CD4-positive, alpha-beta T cell treated with Interferon gamma for 1 hour (primary cell): Measurements from ENCODE around the gene IREB2.
"Not testable (repeated sequence)": the region's sequence is repeated elsewhere in the genome, so short reads cannot be mapped to it uniquely, and the experiment has no call there.

Experiments
- DNase-seq: peaks from one replicate; pipeline ENCODE4 v3.0.0-alpha.2; 2020

The IREB2 gene

DNA sequence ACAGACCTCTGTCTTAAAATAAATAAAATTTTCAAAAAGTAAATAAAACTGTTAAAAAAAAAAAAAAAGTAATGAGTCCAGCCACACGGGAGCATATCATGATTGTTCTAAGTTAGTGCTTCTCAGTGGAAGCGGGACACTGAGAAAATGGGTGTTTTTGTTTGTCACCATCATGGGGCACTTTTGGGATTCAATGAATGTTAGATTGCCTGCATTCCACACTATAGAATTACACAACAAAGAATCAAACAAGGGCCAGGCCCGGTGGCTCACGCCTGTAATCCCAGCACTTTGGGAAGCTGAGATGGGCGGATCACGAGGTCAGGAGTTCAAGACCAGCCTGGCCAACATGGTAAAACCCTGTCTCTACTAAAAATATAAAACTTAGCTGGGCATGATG is 3.3 kb upstream of the IREB2 start:
- not testable (repeated sequence) for DNase-seq

DNA sequence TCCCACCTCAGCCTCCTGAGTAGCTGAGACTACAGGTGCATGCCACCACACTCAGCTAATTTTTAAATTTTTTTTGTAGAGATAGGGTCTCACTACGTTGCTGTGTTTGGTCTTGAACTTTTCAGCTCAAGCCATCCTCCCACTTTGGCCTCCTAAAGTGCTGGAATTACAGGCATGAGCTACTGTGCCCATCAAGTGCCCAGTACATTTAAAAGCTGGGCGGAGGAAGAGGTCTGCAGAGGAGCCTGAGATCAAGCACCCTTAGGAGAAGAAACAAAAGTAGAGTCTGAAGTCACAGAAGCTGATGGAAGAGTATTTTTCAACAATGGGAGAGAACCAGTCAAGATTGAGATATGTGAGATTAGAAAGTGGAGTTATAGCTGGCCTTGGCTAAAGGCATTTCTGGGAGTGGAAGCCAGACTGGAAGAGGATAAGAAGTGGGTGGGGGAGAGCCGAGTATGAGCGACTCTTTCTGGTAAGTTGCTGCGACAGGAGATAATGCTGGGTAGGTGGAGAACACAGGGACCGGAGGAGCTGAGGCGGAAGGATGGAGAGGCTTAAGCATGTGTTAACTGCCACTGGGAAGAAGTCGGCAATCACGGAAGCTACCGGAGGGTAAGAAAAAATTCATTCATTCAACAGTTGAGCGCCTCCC is 782 bp upstream of the IREB2 start:
- no peak for DNase-seq

DNA sequence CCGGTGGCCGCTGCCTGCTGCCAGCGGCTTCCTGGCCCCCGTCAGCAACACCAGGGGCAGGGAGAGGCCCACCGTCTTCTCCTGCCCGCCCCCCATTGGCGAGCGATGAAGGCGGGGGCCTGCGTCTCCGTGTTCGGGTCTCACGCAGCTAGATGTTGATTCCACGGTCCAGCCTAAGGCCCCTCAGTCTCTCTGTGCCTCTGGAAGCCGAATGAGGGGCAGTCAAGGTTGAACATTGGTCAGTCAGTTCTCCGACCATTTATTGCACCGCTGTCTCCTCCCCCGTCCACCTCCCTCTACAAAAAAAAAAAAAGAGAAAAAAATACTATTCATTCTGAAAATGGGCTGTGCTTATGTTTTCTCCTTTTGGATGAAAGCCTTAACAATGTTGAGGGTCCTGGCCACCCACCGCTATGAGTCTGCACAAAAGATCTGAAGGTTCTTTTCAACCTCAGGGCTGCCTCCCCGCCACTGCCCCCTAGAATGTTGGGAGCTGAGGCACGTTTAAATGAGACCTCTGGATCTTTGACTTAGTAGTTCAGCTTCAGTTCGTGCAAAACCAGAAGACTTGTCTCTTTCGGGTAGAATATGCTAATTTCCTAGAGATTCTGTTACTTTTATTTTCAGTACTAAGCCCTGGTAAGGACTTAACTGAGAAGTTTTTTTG is 736 bp downstream of the IREB2 start:
- no peak for DNase-seq

DNA sequence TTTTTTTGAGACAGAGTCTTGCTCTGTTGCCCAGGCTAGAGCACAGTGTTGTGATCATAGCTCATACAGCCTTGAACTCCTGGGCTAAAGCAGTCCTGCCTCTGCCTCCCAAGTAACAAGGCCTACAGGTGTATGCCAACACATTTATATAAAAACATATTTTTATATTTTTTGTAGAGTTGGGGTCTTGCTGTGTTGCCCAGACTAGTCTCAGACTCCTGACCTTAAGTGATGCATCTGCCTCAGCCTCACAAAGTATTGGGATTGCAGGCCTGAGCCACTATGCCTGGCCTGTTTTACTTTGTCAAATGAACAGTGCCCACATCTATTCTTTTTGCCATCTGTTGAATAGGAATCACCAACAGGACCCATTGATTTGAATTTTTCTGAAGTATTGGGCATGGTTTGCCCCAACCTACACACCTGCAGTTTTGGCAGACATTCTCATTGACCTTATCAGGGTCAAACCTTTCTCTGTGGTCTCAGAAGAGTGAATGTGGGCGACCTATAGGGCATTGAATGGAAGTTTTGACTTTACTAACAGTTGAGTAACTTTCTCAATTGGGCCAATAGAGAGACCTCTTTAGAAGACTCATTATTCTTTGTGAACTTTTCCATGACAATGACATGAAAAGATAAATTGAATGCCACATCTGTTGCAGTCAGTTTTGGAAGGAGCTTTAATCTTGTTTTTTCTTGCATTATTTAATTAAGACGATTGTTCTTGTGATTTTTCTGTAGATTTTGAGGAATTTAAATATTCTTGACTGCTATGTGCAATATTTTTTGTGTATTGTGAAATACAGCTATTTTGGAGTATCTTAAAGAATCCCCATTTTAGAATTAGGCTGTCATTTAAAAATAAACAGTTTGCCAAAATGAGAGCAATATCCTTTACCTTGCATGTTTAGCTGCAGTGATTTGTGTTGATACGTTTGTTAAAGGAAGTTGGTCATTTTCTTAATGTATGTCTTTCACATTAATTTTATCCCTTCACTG is 2.7 kb downstream of the IREB2 start:
- DNase-seq = no peak

DNA sequence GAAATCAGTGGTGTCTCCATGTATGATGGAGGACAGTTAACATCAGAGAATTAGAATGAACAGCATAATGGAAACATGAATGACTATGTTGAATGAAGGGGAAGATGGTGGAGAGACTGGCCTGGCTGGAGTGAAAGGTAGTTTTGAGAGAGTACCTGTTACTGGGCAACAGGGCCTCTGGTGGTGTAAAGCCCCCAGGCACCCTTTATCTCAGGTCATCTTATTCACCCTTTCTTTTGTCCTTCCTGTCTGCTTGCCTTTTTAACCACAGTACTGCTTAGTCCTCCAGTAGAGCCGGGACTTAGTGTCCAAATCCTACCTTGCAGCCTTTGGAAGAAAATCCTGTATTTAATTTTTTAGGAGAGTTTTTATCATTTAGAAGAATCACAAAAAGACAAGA is 6.2 kb downstream of the IREB2 start:
- DNase-seq = no peak

DNA sequence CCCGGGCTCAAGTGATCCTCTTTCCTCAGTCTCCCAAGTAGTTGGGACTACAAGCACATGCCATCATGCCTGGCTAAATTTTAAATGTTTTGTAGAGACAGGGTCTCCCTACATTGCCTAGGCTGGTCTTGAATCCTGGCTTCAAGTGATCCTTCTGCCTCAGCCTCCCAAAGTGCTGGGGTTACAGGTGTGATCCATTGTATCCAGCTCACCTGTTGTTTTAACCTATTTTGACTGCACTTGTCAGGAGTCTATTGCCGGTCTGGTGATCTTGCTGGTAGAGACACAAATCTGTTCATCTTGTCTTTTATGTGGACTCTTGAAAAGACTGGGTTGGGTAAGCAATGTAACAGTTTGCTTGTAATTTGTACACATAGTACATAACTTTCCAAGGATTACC is 7.9 kb downstream of the IREB2 start:
- no peak for DNase-seq

DNA sequence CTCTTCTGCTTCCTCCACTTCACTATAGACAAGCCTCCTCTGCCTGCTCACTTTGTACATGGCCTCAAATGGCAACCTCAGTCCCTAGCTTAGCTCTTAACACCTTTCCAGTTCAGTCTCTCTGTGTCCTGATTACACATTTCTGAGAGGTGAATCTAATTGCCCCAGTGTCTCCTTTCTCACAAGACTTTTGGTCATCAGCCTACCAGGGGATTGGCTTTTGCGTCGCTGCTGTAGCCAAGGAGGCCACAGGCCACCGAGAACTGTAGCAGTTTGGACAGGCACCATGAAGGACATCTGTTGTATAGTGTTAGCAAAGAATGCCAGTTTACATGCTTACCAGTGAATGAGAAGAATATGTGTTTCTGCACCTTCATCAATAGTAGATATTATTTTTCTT is 8.5 kb downstream of the IREB2 start:
- DNase-seq = no peak

DNA sequence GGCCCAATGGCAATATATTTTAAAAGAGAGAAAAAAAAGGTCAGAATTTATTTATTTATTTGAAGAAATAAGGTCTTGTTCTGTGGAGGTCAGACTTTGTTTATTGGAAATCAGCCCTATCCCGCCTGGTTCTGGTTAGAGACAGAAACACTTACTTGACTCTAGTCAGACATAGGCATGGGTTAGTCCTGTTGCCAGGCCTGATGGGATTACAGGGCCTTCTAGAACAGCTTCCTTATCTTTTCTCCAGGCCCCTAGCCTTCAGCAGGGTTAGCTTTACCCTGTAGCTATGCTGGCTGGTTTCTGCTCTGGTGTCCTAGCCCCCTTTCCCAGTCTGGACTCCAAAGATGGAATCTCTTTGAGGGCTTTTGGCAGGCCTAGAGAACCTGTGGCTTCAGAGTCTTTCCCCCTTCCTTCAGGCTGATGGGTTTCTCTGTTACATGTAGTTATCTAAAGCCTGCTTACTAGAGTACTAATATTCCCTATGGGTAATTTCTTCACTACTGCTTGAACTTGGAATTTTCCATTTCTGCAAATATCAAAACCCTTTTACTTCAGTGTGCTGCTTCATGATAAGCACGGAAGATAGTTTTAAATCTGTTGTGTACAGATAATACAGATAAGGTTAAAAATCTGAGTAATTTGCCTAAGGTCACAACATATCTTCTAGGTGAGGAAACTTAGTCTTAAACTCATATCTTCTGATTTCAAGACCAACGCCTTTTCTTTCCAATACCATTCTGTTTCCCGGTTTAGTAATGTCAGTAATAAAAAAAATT is 10.6 kb downstream of the IREB2 start:
- no peak for DNase-seq

DNA sequence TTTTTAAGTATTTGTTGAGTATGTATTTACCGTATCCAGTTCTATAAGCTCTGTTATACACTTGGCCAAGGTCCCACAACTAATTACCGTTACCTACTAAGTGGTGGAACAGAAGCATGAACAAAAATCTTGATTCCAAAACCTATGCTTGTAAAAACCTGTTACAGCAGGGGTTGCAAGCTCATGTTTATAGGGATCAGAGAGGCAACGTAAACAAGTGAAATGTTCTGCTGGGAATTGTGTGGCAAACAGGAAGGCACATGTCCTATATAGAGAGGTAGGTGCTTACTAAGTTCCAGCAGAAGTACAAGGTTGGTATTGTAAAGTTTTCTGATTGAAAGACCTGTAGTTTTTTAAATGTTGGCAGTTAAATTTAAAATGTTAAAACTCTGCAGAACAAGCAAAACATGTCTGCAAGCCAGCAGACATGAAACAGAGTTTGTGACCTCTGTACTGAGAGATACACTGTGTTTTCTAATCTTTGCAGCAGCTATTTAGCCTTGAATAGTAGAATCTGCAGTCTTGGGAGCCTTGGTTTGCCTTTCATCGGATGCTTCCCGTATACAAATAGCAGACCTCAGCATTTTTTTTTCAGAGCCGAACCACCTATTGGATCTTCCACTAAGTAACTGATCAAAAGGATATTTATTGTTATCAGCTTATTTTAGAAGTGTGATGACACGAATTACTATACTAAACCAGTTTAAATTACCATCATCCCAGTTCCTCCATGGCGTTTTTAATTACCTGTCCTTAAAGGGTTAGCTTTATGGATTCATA is 11.4 kb downstream of the IREB2 start:
- no peak for DNase-seq

DNA sequence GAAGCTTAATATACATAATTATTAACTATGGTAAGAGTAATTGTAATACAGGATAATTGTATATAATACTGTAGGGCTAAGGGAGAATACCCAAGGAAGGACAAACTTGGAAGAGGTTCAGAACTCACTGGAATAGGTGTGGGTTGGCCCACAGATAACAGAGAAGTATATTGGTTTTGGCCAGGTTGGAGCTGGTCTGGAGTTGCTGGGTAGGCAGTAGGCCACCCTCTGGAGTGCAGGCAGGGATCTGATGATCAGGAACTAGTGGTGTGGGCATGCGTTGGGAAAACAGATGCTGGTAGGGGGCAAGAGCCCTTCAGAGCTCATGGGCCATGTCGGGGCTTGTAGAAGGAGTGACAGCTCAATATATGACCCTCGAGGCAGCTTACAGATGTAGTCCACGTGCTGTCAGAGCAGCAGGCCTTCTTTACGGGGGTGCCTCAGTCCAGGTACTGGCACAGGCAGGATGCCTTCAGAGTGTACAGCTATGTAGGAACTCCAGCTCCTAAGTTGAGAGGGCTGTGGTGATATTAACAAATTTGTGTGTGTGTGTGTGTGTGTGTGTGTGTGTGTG is 12.4 kb downstream of the IREB2 start:
- DNase-seq = no peak

DNA sequence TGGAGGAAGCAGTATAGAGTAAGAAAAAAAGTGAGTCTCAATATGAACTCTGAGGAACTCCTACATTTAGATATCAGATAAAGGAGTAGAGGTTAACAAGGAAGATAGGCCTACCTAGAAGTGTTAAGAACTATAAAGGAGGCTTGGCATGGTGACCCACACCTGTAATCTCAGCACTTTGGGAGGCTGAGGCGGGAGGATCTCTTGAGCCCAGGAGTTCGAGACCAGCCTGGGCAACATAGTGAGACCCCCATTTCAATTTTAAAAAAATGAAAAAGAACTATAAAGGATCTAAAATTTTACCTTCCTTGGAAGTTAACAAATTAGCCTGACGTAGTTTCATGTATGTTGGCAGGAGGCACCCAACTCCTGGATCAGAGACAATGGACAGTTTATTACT is 14.5 kb downstream of the IREB2 start:
- no peak for DNase-seq

DNA sequence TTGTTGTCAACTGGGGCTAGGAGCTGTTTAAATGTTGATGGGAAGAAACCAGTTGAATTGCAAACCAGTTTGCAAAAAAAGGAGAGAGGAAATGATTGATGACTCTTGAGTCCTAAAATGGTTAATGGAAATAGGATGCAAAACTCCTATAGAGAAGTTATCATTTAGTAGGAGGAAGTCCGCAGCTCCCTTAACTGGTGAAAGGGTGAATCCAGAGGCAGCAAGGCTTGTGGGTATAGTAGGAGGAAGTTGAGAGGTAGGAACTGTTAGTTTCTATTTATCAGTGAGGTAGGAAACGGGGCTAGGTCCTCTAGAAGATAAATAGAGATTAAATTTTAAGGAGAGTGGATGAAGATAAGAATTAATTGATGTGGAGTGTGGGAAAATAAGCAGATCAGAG is 15.4 kb downstream of the IREB2 start:
- DNase-seq = no peak

DNA sequence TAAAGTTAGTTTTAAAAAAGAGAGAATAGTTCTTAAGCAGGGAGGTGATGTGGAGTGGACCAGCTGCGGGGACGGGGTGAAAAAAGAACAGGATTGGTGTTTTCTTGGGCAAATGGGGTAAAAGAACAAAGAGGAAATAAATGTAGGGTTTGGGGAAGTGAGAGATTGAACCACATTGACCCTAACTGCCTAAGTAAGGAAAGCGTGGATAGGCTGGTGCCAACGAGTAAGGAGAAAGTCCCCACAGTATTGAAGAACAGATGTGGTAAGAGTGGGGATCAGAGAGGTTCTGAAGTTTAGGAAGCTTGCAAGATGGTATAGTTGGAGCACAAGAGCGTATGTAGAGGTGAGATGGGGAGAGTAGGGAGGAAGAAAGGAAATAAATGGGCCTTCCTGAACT is 17.0 kb downstream of the IREB2 start:
- DNase-seq = no peak

DNA sequence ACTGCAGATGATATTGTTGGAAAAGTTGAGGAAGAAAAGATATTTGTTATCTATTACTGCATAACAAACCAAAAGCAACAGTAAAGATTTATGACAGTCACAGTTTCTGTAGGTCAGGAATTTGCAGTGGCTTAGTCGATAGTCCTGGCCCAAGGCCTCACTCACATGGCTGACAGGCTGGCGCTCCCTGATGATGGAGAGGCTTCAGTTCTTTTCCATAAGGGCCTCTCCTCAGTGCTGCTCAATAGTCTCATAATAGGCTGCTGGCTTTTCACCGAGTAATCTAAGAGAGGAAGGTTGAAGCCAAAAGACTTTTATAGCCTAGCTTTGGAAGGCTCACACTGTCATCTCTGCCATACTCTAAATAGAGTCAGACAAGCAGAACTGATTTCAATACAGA is 17.7 kb downstream of the IREB2 start:
- no peak for DNase-seq

DNA sequence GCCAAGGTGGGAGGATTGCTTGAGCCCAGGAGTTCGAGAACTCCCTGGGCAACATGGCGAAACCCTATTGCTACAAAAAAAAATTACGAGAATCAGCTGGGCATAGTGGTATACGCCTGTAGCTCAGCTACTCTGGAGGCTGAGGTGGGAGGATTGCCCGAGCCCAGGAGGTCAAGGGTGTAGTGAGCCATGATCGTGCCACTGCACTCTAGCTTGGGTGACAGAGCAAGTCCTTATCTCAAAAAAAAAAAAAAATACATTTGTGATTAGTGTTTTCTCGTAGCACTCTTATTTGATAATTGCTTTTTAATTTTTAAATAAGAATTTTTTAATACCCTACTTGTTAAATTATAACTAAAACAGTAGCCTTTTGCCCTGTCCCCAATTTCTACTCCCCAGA is 18.4 kb downstream of the IREB2 start:
- DNase-seq = no peak

DNA sequence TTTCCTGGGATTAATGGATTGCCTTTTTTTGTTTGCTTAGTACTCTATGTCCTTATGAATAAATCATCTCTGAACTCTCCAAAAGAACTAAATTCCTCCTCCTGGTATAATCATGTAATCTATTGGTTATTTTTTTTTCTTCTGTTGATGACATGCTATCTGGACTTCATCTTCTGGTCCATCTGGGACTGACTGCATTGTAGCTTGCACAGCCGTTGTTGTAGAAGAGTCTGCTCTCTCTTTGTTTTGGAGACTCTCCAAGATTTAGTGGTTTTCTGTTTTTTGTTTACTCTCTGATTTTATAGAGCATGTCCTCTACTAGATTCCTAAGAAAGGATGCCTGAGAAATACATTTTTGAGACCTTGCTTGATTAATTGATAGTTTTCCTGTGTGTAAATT is 19.1 kb downstream of the IREB2 start:
- DNase-seq = no peak

DNA sequence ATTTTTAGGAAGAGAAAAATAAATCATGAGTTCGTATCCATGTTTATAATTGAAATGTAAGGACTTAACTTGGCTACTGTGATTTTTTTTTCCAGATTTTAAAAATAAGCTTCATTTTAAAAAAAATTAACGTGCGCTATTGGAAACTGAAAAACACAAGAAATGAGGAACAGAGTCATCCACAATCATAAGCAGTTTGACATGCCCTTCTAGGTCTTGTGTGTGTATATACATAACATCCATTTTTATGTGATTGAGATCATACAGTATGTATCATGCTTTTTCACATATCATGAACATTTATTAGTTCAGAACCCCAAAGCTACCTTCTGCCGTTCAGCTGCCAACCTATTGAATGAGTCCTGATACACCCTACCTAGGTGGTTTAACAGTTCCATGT is 22.7 kb downstream of the IREB2 start:
- DNase-seq = no peak

DNA sequence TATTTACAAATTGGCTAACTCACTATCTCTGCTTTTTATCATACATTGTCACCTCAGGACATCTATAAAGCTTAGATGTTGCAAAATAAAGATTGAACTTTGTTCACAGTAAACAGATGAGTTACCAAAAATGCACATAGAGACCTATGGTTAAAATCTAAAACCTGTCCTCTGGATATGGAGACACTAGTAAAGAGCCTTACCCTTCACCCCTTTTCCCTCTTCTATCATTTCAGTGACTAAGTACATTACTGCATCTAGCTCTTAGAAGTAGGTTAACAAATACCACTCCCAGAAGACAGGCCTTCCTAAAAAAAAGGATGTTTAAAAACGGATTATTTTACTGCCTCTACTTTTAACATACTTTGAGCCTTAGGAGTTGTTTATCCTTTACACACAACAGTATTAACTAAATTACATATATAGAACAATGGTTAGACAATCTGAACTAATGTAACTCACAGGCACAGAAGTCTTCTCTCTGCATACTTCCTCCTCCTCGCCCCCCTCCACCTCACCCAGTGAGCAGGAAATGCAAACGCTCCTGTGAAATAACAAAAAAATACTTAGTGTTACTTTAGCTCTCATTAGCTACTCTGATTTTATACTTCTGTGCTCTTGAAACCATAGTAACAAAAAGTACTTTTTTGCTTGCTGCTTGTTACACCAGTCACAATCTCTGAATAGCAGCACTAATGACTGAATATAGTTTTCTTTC is 23.3 kb downstream of the IREB2 start:
- DNase-seq = no peak

DNA sequence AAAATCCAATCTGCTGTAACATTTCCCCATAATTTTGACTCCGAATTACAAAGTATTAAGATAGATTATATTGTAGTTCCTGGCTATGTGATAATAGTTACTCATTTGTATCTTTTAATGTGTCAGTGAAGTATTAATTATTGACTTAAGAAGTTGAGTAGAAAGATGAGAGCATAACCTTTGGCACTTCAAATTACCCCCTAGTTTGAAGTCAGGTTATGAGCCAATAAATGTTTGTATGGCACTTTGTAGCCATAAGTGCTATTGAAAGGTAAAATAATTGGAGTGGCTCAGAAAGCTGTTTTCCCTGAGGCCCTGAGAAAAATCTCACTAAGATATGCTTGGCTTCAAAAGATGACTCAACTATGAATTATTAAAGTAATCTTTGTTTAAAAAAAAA is 31.0 kb downstream of the IREB2 start:
- no peak for DNase-seq

DNA sequence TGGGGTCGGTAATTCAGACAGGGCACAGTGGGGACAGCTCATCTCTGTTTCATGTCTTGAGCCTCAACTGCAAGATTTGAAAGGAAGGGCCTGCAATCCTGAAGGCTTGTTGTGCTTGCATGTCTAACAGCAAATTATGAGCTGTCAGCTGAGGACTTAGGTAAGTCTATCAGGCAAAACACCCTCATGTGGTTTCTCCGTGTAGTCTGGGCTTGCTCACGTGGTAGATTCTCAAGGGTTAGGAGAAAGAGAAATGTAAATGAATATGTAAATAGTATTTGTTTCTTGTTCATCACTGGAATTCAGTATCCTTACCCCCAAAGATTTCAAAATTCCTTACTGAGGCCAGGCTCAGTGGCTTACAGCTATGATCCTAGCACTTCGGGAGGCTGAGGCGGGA is 39.3 kb downstream of the IREB2 start:
- DNase-seq = no peak

DNA sequence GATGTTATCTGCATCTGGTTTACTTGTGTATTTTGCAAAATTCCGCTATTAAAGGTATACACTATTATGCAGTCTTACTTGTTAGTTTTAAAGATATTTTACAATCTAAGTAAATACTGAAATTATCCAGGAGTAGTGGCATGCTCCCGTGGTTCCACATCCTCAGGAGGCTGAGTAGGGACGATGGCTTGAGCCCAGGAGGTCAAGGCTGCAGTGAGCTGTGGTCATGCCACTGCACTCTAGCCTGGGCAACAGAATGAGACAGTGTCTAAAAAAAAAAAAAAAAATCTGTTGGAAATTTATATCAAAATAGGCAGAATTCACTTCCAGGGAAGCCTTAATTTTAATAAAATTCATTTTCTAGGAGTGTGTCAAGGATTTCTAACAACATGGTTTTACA is 41.6 kb downstream of the IREB2 start:
- no peak for DNase-seq
